Sigmoid colon (tissue), 4 donors: ENCODE results near the gene SCAPER.

Experiments used
- EP300 ChIP-seq, 4 donors: sonication (generic); formaldehyde crosslinking; IDR thresholded peaks; one replicate each; pipeline ENCODE4 v1.6.1; 2017; ENCODE audit warnings: antibody characterized with exemption in 4 of 4
- POLR2A ChIP-seq, 2 donors: fragments of 450-650 bp; IDR thresholded peaks; one replicate each; pipeline ENCODE4 v1.6.1; 2016; ENCODE audit warnings: antibody characterized with exemption in 2 of 2, mild to moderate bottlenecking in 2 of 2, moderate library complexity in 2 of 2
- POLR2AphosphoS5 ChIP-seq, 4 donors: sonication (generic); formaldehyde crosslinking; IDR thresholded peaks; one replicate each; pipeline ENCODE4 v1.6.1; 2017; ENCODE audit warnings: antibody characterized with exemption in 4 of 4
- TF ChIP-seq, protein P1 (sequence below), 4 experiments: fragments of 450-650 bp in 3 of 4; fragments of 200-600 bp in 1 of 4; IDR thresholded peaks; one replicate each; pipeline ENCODE4 v1.5.1; 2016 to 2019; ENCODE audit warnings: antibody characterized with exemption in 4 of 4, mild to moderate bottlenecking in 3 of 4, moderate library complexity in 2 of 4

DNA sequence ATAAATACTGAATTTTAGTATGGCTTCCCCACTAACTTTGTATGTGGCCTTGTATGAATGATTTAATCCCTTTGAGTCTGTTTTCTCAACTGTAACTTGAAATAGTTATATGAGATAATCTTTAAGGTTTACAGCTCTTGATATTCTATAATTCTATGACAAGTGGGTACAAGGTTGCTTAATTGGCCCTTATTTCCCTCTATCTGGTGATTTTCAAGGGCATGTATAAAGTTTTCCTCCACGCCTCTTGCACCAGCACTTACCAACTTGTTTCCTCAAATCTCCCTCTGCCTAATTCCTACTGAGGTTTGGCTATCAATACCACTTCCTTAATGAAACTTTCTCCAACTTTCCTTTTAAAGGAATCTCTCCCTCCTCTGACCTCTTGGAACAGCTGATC lies 455.7 kb downstream of the SCAPER start:
- TF ChIP-seq, protein P1, sequence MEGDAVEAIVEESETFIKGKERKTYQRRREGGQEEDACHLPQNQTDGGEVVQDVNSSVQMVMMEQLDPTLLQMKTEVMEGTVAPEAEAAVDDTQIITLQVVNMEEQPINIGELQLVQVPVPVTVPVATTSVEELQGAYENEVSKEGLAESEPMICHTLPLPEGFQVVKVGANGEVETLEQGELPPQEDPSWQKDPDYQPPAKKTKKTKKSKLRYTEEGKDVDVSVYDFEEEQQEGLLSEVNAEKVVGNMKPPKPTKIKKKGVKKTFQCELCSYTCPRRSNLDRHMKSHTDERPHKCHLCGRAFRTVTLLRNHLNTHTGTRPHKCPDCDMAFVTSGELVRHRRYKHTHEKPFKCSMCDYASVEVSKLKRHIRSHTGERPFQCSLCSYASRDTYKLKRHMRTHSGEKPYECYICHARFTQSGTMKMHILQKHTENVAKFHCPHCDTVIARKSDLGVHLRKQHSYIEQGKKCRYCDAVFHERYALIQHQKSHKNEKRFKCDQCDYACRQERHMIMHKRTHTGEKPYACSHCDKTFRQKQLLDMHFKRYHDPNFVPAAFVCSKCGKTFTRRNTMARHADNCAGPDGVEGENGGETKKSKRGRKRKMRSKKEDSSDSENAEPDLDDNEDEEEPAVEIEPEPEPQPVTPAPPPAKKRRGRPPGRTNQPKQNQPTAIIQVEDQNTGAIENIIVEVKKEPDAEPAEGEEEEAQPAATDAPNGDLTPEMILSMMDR (IDR thresholded peaks at IDR 0.05): no peak
- TF ChIP-seq EP300 (IDR thresholded peaks at IDR 0.05) (no peak), POLR2AphosphoS5 (IDR thresholded peaks at IDR 0.05) (no peak), POLR2A (IDR thresholded peaks at IDR 0.05) (no peak)
